OCI-LY1 (cell line): Measurements from ENCODE around the gene BHLHE41.

ENCODE experiments used
- H2AFZ ChIP-seq: fragments of 200-600 bp; sonication (generic), shearing (Covaris generic); 2 replicates; pipeline ENCODE4 v1.6.0; 2014; ENCODE audit warnings: antibody characterized with exemption, mild to moderate bottlenecking, low read length
- H3F3A ChIP-seq: fragments of 200-600 bp; sonication (generic), shearing (Covaris generic); 2 replicates; pipeline ENCODE4 v1.6.0; 2014; ENCODE audit warnings: mild to moderate bottlenecking, antibody characterized with exemption, low read length, moderate library complexity; ENCODE audit not compliant: insufficient read depth
- H3K27ac ChIP-seq: fragments of 200-600 bp; sonication (generic); 2 replicates; pipeline ENCODE4 v1.5.1; 2014; ENCODE audit warnings: low read length, mixed run types, mild to moderate bottlenecking, low read depth; ENCODE audit not compliant: poor library complexity, severe bottlenecking
- H3K27me3 ChIP-seq: fragments of 200-600 bp; sonication (generic); 2 replicates; pipeline ENCODE4 v1.6.0; 2014; ENCODE audit warnings: antibody characterized with exemption, mild to moderate bottlenecking, low read length, moderate library complexity; ENCODE audit not compliant: insufficient read depth
- H3K36me3 ChIP-seq: fragments of 200-600 bp; sonication (generic); 2 replicates; pipeline ENCODE4 v1.6.1; 2014; ENCODE audit warnings: mild to moderate bottlenecking, antibody characterized with exemption, low read length, moderate library complexity, mixed read lengths; ENCODE audit not compliant: insufficient read depth
- H3K4me1 ChIP-seq: fragments of 200-600 bp; sonication (generic); 2 replicates; pipeline ENCODE4 v1.5.1; 2014; ENCODE audit warnings: mild to moderate bottlenecking, low read length, moderate library complexity; ENCODE audit not compliant: insufficient read depth, severe bottlenecking
- H3K4me2 ChIP-seq: fragments of 200-600 bp; sonication (generic), shearing (Covaris generic); 2 replicates; pipeline ENCODE4 v1.6.1; 2014; ENCODE audit warnings: low read length
- H3K4me3 ChIP-seq: fragments of 200-600 bp; sonication (generic); 2 replicates; pipeline ENCODE4 v1.5.1; 2014; ENCODE audit warnings: low read length, low read depth, mild to moderate bottlenecking, mixed read lengths; ENCODE audit not compliant: poor library complexity, severe bottlenecking
- H3K79me2 ChIP-seq: fragments of 200-600 bp; shearing (Covaris generic); 2 replicates; pipeline ENCODE4 v1.6.1; 2016; ENCODE audit warnings: mixed run types, low read length, mixed read lengths; ENCODE audit not compliant: insufficient read depth
- H3K9ac ChIP-seq: fragments of 200-600 bp; sonication (generic), shearing (Covaris generic); 2 replicates; pipeline ENCODE4 v1.6.1; 2014; ENCODE audit warnings: mild to moderate bottlenecking, low read length, mixed read lengths
- H3K9me2 ChIP-seq: fragments of 200-600 bp; sonication (generic), shearing (Covaris generic); 2 replicates; pipeline ENCODE4 v1.6.1; 2014; ENCODE audit warnings: low read depth, mild to moderate bottlenecking, low read length, mixed read lengths
- H3K9me3 ChIP-seq: fragments of 200-600 bp; shearing (Covaris generic); 2 replicates; pipeline ENCODE4 v1.6.1; 2014; ENCODE audit warnings: low read length, mixed read lengths
- H4K20me1 ChIP-seq: fragments of 200-600 bp; sonication (generic), shearing (Covaris generic); 2 replicates; pipeline ENCODE4 v1.6.0; 2016; ENCODE audit warnings: mild to moderate bottlenecking, low read length; ENCODE audit not compliant: insufficient read depth
- EZH2 ChIP-seq: fragments of 200-600 bp; sonication (generic), shearing (Covaris generic); IDR thresholded peaks from 2 replicates; pipeline ENCODE4 v1.8.0; 2017; ENCODE audit warnings: borderline replicate concordance, mixed run types, mild to moderate bottlenecking, antibody characterized with exemption, low read length, moderate library complexity, mixed read lengths
- TF ChIP-seq, protein P1 (sequence below): fragments of 200-600 bp; sonication (generic), shearing (Covaris generic); IDR thresholded peaks from 2 replicates; pipeline ENCODE4 v1.5.1; 2017; ENCODE audit warnings: mild to moderate bottlenecking, antibody characterized with exemption, low read length, moderate library complexity, mixed read lengths

The BHLHE41 gene

DNA sequence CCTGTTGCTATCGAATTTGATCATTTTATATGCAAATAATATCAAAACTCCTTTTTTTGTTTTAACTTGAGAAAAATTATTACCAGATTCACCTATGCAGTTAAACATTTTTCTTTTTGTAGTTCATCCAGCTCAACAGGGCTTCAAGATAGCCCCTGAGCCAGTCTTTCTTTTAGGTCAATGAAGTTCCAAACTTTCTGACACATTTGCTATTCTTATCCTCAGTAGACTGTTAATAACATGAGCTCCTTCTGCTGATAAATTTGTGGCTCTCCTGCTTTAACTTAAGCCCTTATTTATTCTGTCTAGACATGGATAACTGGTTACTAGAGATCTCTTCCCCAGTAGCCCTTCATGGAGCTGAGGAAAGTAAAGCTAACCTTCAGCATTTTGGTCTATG is 37.3 kb upstream of the BHLHE41 start:
- Histone ChIP-seq H3K4me2 (no peak overlapping the region), H3K27ac (no peak overlapping the region), H3K4me3 (no peak overlapping the region), H3K4me1 (peaks cover under 1% of the 10 kb centered on the region), H3K36me3 (no peaks in the 10 kb centered on the region), H2AFZ (no peak overlapping the region), H3K9me2 (no peaks in the 10 kb centered on the region), H3K27me3 (no peaks in the 10 kb centered on the region), H3K79me2 (no peaks in the 10 kb centered on the region), H3K9me3 (no peaks in the 10 kb centered on the region), H3K9ac (no peak overlapping the region), H4K20me1 (no peaks in the 10 kb centered on the region), H3F3A (no peaks in the 10 kb centered on the region)
- TF ChIP-seq, protein P1, sequence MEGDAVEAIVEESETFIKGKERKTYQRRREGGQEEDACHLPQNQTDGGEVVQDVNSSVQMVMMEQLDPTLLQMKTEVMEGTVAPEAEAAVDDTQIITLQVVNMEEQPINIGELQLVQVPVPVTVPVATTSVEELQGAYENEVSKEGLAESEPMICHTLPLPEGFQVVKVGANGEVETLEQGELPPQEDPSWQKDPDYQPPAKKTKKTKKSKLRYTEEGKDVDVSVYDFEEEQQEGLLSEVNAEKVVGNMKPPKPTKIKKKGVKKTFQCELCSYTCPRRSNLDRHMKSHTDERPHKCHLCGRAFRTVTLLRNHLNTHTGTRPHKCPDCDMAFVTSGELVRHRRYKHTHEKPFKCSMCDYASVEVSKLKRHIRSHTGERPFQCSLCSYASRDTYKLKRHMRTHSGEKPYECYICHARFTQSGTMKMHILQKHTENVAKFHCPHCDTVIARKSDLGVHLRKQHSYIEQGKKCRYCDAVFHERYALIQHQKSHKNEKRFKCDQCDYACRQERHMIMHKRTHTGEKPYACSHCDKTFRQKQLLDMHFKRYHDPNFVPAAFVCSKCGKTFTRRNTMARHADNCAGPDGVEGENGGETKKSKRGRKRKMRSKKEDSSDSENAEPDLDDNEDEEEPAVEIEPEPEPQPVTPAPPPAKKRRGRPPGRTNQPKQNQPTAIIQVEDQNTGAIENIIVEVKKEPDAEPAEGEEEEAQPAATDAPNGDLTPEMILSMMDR = no peak
- no peak for TF ChIP-seq EZH2

DNA sequence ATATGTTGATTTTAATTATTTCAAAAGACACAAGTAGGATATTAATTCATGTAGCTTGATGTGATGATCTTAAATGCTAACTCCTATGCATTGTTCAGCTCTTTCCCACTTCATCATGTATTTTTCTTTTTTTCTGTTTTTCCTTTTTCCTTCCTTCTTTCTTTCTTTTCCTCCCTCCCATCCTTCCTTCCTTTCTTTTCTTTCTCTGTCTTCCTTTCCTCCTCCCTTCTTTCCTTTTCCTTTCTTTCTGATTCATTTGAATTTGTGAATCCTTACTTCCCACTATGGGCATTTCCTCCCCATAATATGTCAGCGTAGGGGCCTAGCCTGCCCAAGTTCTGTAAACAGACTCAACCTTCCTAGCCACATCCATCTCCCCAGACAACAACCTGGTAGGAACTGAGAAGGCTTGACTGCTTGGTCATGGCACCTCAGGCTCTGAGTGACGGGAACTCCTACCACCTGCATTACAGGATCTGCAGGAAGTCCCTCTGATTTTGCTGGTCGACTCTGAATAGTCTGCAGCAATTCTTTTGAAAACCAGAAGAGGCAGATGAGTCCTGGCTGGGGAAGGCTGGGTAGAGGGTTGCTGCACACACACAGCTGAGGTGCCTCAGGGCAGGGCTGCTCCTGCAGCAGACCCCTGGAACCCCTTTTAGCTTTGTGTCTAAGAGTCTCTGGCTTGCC is 33.4 kb upstream of the BHLHE41 start:
- Histone ChIP-seq H3K79me2 (no peaks in the 10 kb centered on the region), H3K9me3 (no peaks in the 10 kb centered on the region), H3F3A (no peaks in the 10 kb centered on the region), H3K9me2 (no peaks in the 10 kb centered on the region), H3K4me1 (peaks cover 17% of the 10 kb centered on the region), H4K20me1 (no peaks in the 10 kb centered on the region), H3K36me3 (no peaks in the 10 kb centered on the region), H3K27me3 (no peaks in the 10 kb centered on the region; the same call in 1 of the 2 replicates), H3K4me3 (no peak overlapping the region), H2AFZ (no peak overlapping the region), H3K4me2 (no peak overlapping the region), H3K9ac (no peak overlapping the region), H3K27ac (no peak overlapping the region)
- TF ChIP-seq, protein P1 = no peak
- no peak for TF ChIP-seq EZH2

- TF ChIP-seq, protein P1 = no peak
- TF ChIP-seq EZH2 = no peak
- Histone ChIP-seq H2AFZ (no peak overlapping the region), H4K20me1 (no peaks in the 10 kb centered on the region), H3K27ac (no peak overlapping the region), H3K4me1 (peaks cover 17% of the 10 kb centered on the region), H3K4me2 (peak overlapping the region; percentile 56; the same call in 1 of the 2 replicates), H3K9ac (no peak overlapping the region), H3K4me3 (no peak overlapping the region), H3F3A (no peaks in the 10 kb centered on the region), H3K79me2 (no peaks in the 10 kb centered on the region), H3K27me3 (no peaks in the 10 kb centered on the region; the same call in 1 of the 2 replicates), H3K36me3 (no peaks in the 10 kb centered on the region), H3K9me2 (no peaks in the 10 kb centered on the region), H3K9me3 (no peaks in the 10 kb centered on the region)
These were observed 32.2 kb upstream of the BHLHE41 start for GRCh38 chr12:26157001-26157400.
